ENCODE results near the gene CYB561A3.
A peak's percentile ranks its signal among the peaks of the same experiment; 100 is the strongest.

Gene CYB561A3

GRCh38 chr11:61362542-61362875 lies 827 bp upstream of the CYB561A3 start:
- Histone ChIP-seq H3K4me3 (ENCODE audit: low read length) (peak overlapping the region; percentile 66), H3K36me3 (ENCODE audit: control insufficient read depth, insufficient read depth, low read length) (no peaks in the 10 kb centered on the region), H3K9ac (ENCODE audit: low read length) (peak overlapping the region; percentile 87), H3K9me3 (ENCODE audit: control insufficient read depth, low read length) (no peaks in the 10 kb centered on the region), H3K27me3 (ENCODE audit: control insufficient read depth, insufficient read depth, low read length) (no peaks in the 10 kb centered on the region), H3K4me1 (ENCODE audit: control insufficient read depth, insufficient read depth, low read length) (peaks cover 17% of the 10 kb centered on the region)

- no peaks in the 10 kb centered on the region for H3K27me3 ChIP-seq (ENCODE audit: control insufficient read depth, insufficient read depth, low read length)
- H3K4me1 ChIP-seq (ENCODE audit: control insufficient read depth, insufficient read depth, low read length) = peaks cover 17% of the 10 kb centered on the region
- no peaks in the 10 kb centered on the region for H3K36me3 ChIP-seq (ENCODE audit: control insufficient read depth, insufficient read depth, low read length)
- H3K9ac ChIP-seq (ENCODE audit: low read length) = peak overlapping the region; percentile 87
- H3K9me3 ChIP-seq (ENCODE audit: control insufficient read depth, low read length) = no peaks in the 10 kb centered on the region
- peak overlapping the region; percentile 66 for H3K4me3 ChIP-seq (ENCODE audit: low read length)
Measured at GRCh38 chr11:61361237-61361740, 393 bp downstream of the CYB561A3 start.

GRCh38 chr11:61359516-61359915 lies 2.2 kb downstream of the CYB561A3 start:
- Histone ChIP-seq H3K4me1 (ENCODE audit: control insufficient read depth, insufficient read depth, low read length) (peaks cover 17% of the 10 kb centered on the region), H3K9ac (ENCODE audit: low read length) (no peak overlapping the region), H3K4me3 (ENCODE audit: low read length) (no peak overlapping the region)

GRCh38 chr11:61358566-61358965 lies 3.1 kb downstream of the CYB561A3 start:
- Histone ChIP-seq H3K9ac (ENCODE audit: low read length) (no peak overlapping the region), H3K4me3 (ENCODE audit: low read length) (no peak overlapping the region), H3K9me3 (ENCODE audit: control insufficient read depth, low read length) (no peaks in the 10 kb centered on the region), H3K36me3 (ENCODE audit: control insufficient read depth, insufficient read depth, low read length) (no peaks in the 10 kb centered on the region), H3K27me3 (ENCODE audit: control insufficient read depth, insufficient read depth, low read length) (no peaks in the 10 kb centered on the region), H3K4me1 (ENCODE audit: control insufficient read depth, insufficient read depth, low read length) (peaks cover 14% of the 10 kb centered on the region)

More at GRCh38 chr11:61359516-61359915, 2.2 kb downstream of the CYB561A3 start:
- Histone ChIP-seq H3K36me3 (ENCODE audit: control insufficient read depth, insufficient read depth, low read length) (no peaks in the 10 kb centered on the region), H3K9me3 (ENCODE audit: control insufficient read depth, low read length) (no peaks in the 10 kb centered on the region), H3K27me3 (ENCODE audit: control insufficient read depth, insufficient read depth, low read length) (no peaks in the 10 kb centered on the region)

GRCh38 chr11:61357894-61358239 lies 3.8 kb downstream of the CYB561A3 start:
- H3K9me3 ChIP-seq (ENCODE audit: control insufficient read depth, low read length) = no peaks in the 10 kb centered on the region
- H3K27me3 ChIP-seq (ENCODE audit: control insufficient read depth, insufficient read depth, low read length) = no peaks in the 10 kb centered on the region
- peaks cover 5% of the 10 kb centered on the region for H3K36me3 ChIP-seq (ENCODE audit: control insufficient read depth, insufficient read depth, low read length)
- H3K4me3 ChIP-seq (ENCODE audit: low read length) = no peak overlapping the region
- peaks cover 7% of the 10 kb centered on the region for H3K4me1 ChIP-seq (ENCODE audit: control insufficient read depth, insufficient read depth, low read length)
- no peak overlapping the region for H3K9ac ChIP-seq (ENCODE audit: low read length)

GRCh38 chr11:61357233-61357893 lies 4.3 kb downstream of the CYB561A3 start:
- Histone ChIP-seq H3K4me1 (ENCODE audit: control insufficient read depth, insufficient read depth, low read length) (peaks cover 6% of the 10 kb centered on the region), H3K9ac (ENCODE audit: low read length) (no peak overlapping the region), H3K4me3 (ENCODE audit: low read length) (no peak overlapping the region), H3K9me3 (ENCODE audit: control insufficient read depth, low read length) (no peaks in the 10 kb centered on the region), H3K27me3 (ENCODE audit: control insufficient read depth, insufficient read depth, low read length) (no peaks in the 10 kb centered on the region), H3K36me3 (ENCODE audit: control insufficient read depth, insufficient read depth, low read length) (peaks cover 6% of the 10 kb centered on the region)

- Histone ChIP-seq H3K4me1 (ENCODE audit: control insufficient read depth, insufficient read depth, low read length) (peaks cover 6% of the 10 kb centered on the region), H3K27me3 (ENCODE audit: control insufficient read depth, insufficient read depth, low read length) (no peaks in the 10 kb centered on the region), H3K9me3 (ENCODE audit: control insufficient read depth, low read length) (no peaks in the 10 kb centered on the region), H3K4me3 (ENCODE audit: low read length) (no peak overlapping the region), H3K9ac (ENCODE audit: low read length) (no peak overlapping the region), H3K36me3 (ENCODE audit: control insufficient read depth, insufficient read depth, low read length) (peaks cover 6% of the 10 kb centered on the region)
Measured at GRCh38 chr11:61356706-61357105, 5.0 kb downstream of the CYB561A3 start.

- no peak overlapping the region for H3K9ac ChIP-seq (ENCODE audit: low read length)
Measured at GRCh38 chr11:61354208-61354607, 7.5 kb downstream of the CYB561A3 start.

GRCh38 chr11:61353131-61354067 lies 8.3 kb downstream of the CYB561A3 start:
- H3K9ac ChIP-seq (ENCODE audit: low read length) = no peak overlapping the region

More at GRCh38 chr11:61354208-61354607, 7.5 kb downstream of the CYB561A3 start:
- Histone ChIP-seq H3K27me3 (ENCODE audit: control insufficient read depth, insufficient read depth, low read length) (no peaks in the 10 kb centered on the region), H3K4me1 (ENCODE audit: control insufficient read depth, insufficient read depth, low read length) (no peaks in the 10 kb centered on the region), H3K36me3 (ENCODE audit: control insufficient read depth, insufficient read depth, low read length) (peaks cover 13% of the 10 kb centered on the region), H3K4me3 (ENCODE audit: low read length) (no peak overlapping the region), H3K9me3 (ENCODE audit: control insufficient read depth, low read length) (no peaks in the 10 kb centered on the region)

GRCh38 chr11:61352038-61352437 lies 9.6 kb downstream of the CYB561A3 start:
- Histone ChIP-seq H3K9ac (ENCODE audit: low read length) (no peak overlapping the region), H3K4me1 (ENCODE audit: control insufficient read depth, insufficient read depth, low read length) (peaks cover 10% of the 10 kb centered on the region), H3K4me3 (ENCODE audit: low read length) (no peak overlapping the region), H3K27me3 (ENCODE audit: control insufficient read depth, insufficient read depth, low read length) (no peaks in the 10 kb centered on the region), H3K9me3 (ENCODE audit: control insufficient read depth, low read length) (no peaks in the 10 kb centered on the region), H3K36me3 (ENCODE audit: control insufficient read depth, insufficient read depth, low read length) (peaks cover 19% of the 10 kb centered on the region)

More at GRCh38 chr11:61353131-61354067, 8.3 kb downstream of the CYB561A3 start:
- Histone ChIP-seq H3K36me3 (ENCODE audit: control insufficient read depth, insufficient read depth, low read length) (peaks cover 19% of the 10 kb centered on the region), H3K4me1 (ENCODE audit: control insufficient read depth, insufficient read depth, low read length) (no peaks in the 10 kb centered on the region), H3K27me3 (ENCODE audit: control insufficient read depth, insufficient read depth, low read length) (no peaks in the 10 kb centered on the region), H3K9me3 (ENCODE audit: control insufficient read depth, low read length) (no peaks in the 10 kb centered on the region), H3K4me3 (ENCODE audit: low read length) (no peak overlapping the region)

- H3K4me3 ChIP-seq (ENCODE audit: low read length) = no peak overlapping the region
- H3K36me3 ChIP-seq (ENCODE audit: control insufficient read depth, insufficient read depth, low read length) = peaks cover 19% of the 10 kb centered on the region
- no peaks in the 10 kb centered on the region for H3K9me3 ChIP-seq (ENCODE audit: control insufficient read depth, low read length)
- H3K9ac ChIP-seq (ENCODE audit: low read length) = no peak overlapping the region
- no peaks in the 10 kb centered on the region for H3K27me3 ChIP-seq (ENCODE audit: control insufficient read depth, insufficient read depth, low read length)
- peaks cover 22% of the 10 kb centered on the region for H3K4me1 ChIP-seq (ENCODE audit: control insufficient read depth, insufficient read depth, low read length)
Measured at GRCh38 chr11:61350803-61351202, 10.9 kb downstream of the CYB561A3 start.

- Histone ChIP-seq H3K9me3 (ENCODE audit: control insufficient read depth, low read length) (no peaks in the 10 kb centered on the region), H3K4me3 (ENCODE audit: low read length) (no peak overlapping the region), H3K4me1 (ENCODE audit: control insufficient read depth, insufficient read depth, low read length) (peaks cover 24% of the 10 kb centered on the region), H3K36me3 (ENCODE audit: control insufficient read depth, insufficient read depth, low read length) (peaks cover 19% of the 10 kb centered on the region), H3K9ac (ENCODE audit: low read length) (no peak overlapping the region), H3K27me3 (ENCODE audit: control insufficient read depth, insufficient read depth, low read length) (no peaks in the 10 kb centered on the region)
Measured at GRCh38 chr11:61350336-61350735, 11.3 kb downstream of the CYB561A3 start.
